DMS153 treated with DMSO at 0.1 percent for 48 hours (cell line): Measurements from ENCODE around the gene METTL17.
"Not testable (repeated sequence)": the region's sequence is repeated elsewhere in the genome, so short reads cannot be mapped to it uniquely, and the experiment has no call there.

ENCODE experiments used
- DNase-seq: peaks from one replicate; lab custom pipeline; 2025; ENCODE audit not compliant: unreplicated experiment; lab: John Stamatoyannopoulos, UW

METTL17 gene

GRCh38 chr14:20989471-20989786 is 351 bp upstream of the METTL17 start:
- DNase-seq: no peak

- DNase-seq: no peak
Measured at GRCh38 chr14:20996521-20996920, 6.7 kb downstream of the METTL17 start.

- no peak for DNase-seq
Measured at GRCh38 chr14:20997115-20997514, 7.3 kb downstream of the METTL17 start.

- DNase-seq: no peak
Measured at GRCh38 chr14:20997564-20997963, 7.8 kb downstream of the METTL17 start.

GRCh38 chr14:20998139-20998538 is 8.4 kb downstream of the METTL17 start:
- no peak for DNase-seq

- no peak for DNase-seq
Measured at GRCh38 chr14:20998674-20999366, 9.0 kb downstream of the METTL17 start, which contains the start of gene SLC39A2. TSS of gene SLC39A2 (plus strand) at chr14:20999293. CDS start at chr14:20999447, 154 bp downstream.

GRCh38 chr14:20999591-20999990 is 9.8 kb downstream of the METTL17 start:
- no peak for DNase-seq

- DNase-seq: no peak
Measured at GRCh38 chr14:21001218-21001617, 11.4 kb downstream of the METTL17 start.

GRCh38 chr14:21003788-21004346 is 14.1 kb downstream of the METTL17 start:
- DNase-seq: no peak

GRCh38 chr14:21009721-21010120 is 19.9 kb downstream of the METTL17 start:
- DNase-seq: not testable (repeated sequence)

GRCh38 chr14:21011136-21011535 is 21.4 kb downstream of the METTL17 start:
- no peak for DNase-seq

GRCh38 chr14:21014761-21015190 is 25.0 kb downstream of the METTL17 start:
- DNase-seq: peak; percentile 43

GRCh38 chr14:21015312-21015711 is 25.5 kb downstream of the METTL17 start:
- DNase-seq: no peak

- no peak for DNase-seq
Measured at GRCh38 chr14:21016413-21017190, 26.8 kb downstream of the METTL17 start.

GRCh38 chr14:21017528-21018245 is 27.9 kb downstream of the METTL17 start:
- DNase-seq: no peak

GRCh38 chr14:21018286-21018685 is 28.5 kb downstream of the METTL17 start:
- no peak for DNase-seq

GRCh38 chr14:21018781-21019180 is 29.0 kb downstream of the METTL17 start:
- no peak for DNase-seq

- DNase-seq: no peak
Measured at GRCh38 chr14:21019366-21019765, 29.6 kb downstream of the METTL17 start.

GRCh38 chr14:21020977-21021545 is 31.3 kb downstream of the METTL17 start:
- no peak for DNase-seq

GRCh38 chr14:21022686-21023085 is 32.9 kb downstream of the METTL17 start:
- no peak for DNase-seq

- DNase-seq: no peak
Measured at GRCh38 chr14:21023174-21023573, 33.4 kb downstream of the METTL17 start.
